GM12878 (cell line): Measurements from ENCODE around the gene SUN5. TPM values are rescaled to one million over a fixed set of nuclear protein-coding genes. Genes with fewer than 3 reads are reported as not detected.

Experiments used
- ATAC-seq: fragments of 200-7000 bp; cut with Tn5 transposase; 3 replicates; pipeline ENCODE4 v1.9.1; 2020; ENCODE audit warnings: mild to moderate bottlenecking, moderate library complexity
- BruUV-seq: library from RNA; stranded (reverse); fragments of 400-500 nt; replicated peaks from 2 replicates; lab custom pipeline; 2021; lab: Mats Ljungman, UMichigan
- CTCF ChIA-PET: fragments of 300-600 bp; sonication (Branson Sonifier 250); formaldehyde crosslinking; extraction: SDS; loops from one replicate; lab custom pipeline; 2021; ENCODE audit warnings: inconsistent platforms; lab: Yijun Ruan, JAX
- POLR2A ChIA-PET: fragments of 350-600 bp; formaldehyde crosslinking; extraction: SDS; loops from one replicate; lab custom pipeline; 2021; ENCODE audit warnings: inconsistent platforms; lab: Charles Lee
- RAD21 ChIA-PET: fragments of 300-600 bp; sonication (Branson Sonifier 250); formaldehyde crosslinking; loops from one replicate; lab custom pipeline; 2023; ENCODE audit warnings: antibody characterized with exemption; ENCODE audit not compliant: unreplicated experiment; lab: Charles Lee
- SMC1A ChIA-PET: fragments of 300-600 bp; sonication (Branson Sonifier 250); formaldehyde crosslinking; loops from one replicate; lab custom pipeline; 2023; ENCODE audit not compliant: unreplicated experiment, uncharacterized antibody; lab: Charles Lee
- DNase-seq: peaks from one replicate; pipeline ENCODE4 v3.0.0-alpha.2; 2011; ENCODE audit warnings: low read depth, low spot score
- FAIRE-seq: peaks from 3 replicates; lab custom pipeline; 2011; peaks lifted over from hg19 to GRCh38; lab: Jason Lieb, UNC
- H2AFZ ChIP-seq: 2 replicates; pipeline ENCODE4 v1.6.0; 2011; ENCODE audit warnings: low read depth, low read length, control low read depth; ENCODE audit not compliant: control insufficient read depth
- H3K27ac ChIP-seq: 2 replicates; pipeline ENCODE4 v1.5.1; 2011; ENCODE audit warnings: control low read depth; ENCODE audit not compliant: control insufficient read depth, insufficient read depth
- H3K27me3 ChIP-seq, 2 experiments: replicated peaks in 1 of 2; 2 replicates each; pipeline versions ENCODE4 v1.6.0 to v1.6.1; 2011; ENCODE audit warnings: low read length in 1 of 2; ENCODE audit not compliant: control insufficient read depth in 2 of 2, insufficient read depth in 2 of 2
- H3K36me3 ChIP-seq, 2 experiments: 2 replicates each; pipeline ENCODE4 v1.5.1; 2011; ENCODE audit warnings: low read length in 1 of 2; ENCODE audit not compliant: control insufficient read depth in 2 of 2, insufficient read depth in 2 of 2
- H3K4me1 ChIP-seq: 2 replicates; pipeline ENCODE4 v1.6.1; 2011; ENCODE audit warnings: mild to moderate bottlenecking, low read length, moderate library complexity, mixed read lengths; ENCODE audit not compliant: control insufficient read depth, insufficient read depth
- H3K4me2 ChIP-seq: 2 replicates; pipeline ENCODE4 v1.6.0; 2011; ENCODE audit warnings: control low read depth; ENCODE audit not compliant: control insufficient read depth, insufficient read depth
- H3K4me3 ChIP-seq: fragments of 200-600 bp; sonication (generic); 2 replicates; pipeline ENCODE4 v1.5.1; 2016
- H3K79me2 ChIP-seq: 2 replicates; pipeline ENCODE4 v1.6.0; 2011; ENCODE audit warnings: low read length; ENCODE audit not compliant: control insufficient read depth, insufficient read depth
- H3K9ac ChIP-seq: 2 replicates; pipeline ENCODE4 v1.8.0; 2011; ENCODE audit warnings: low read length, control low read depth, mixed read lengths; ENCODE audit not compliant: control insufficient read depth, insufficient read depth
- H3K9me3 ChIP-seq: replicated peaks from 3 replicates; pipeline ENCODE4 v1.5.1; 2011; ENCODE audit warnings: mild to moderate bottlenecking, low read length; ENCODE audit not compliant: control insufficient read depth, insufficient read depth
- H4K20me1 ChIP-seq: 2 replicates; pipeline ENCODE4 v1.6.0; 2011; ENCODE audit not compliant: control insufficient read depth, insufficient read depth
- CBFB ChIP-seq: IDR thresholded peaks from 2 replicates; pipeline ENCODE4 v1.6.1; 2016; ENCODE audit warnings: antibody characterized with exemption, low read depth
- CBX3 ChIP-seq: fragments of 200-600 bp; sonication (generic); IDR thresholded peaks from 2 replicates; pipeline ENCODE4 v1.6.1; 2016; ENCODE audit warnings: low read depth, borderline replicate concordance
- CHD4 ChIP-seq: fragments of 200-600 bp; sonication (generic); IDR thresholded peaks from 2 replicates; pipeline ENCODE4 v1.6.1; 2016; ENCODE audit warnings: mild to moderate bottlenecking
- MXI1 ChIP-seq: fragments of 150-350 bp; IDR thresholded peaks from 2 replicates; pipeline ENCODE4 v1.6.1; 2011; ENCODE audit warnings: low read depth, mild to moderate bottlenecking, inconsistent platforms, low read length, improper control_type of control experiment
- MYB ChIP-seq: fragments of 150-350 bp; IDR thresholded peaks from 2 replicates; pipeline ENCODE4 v1.6.1; 2014; ENCODE audit warnings: mild to moderate bottlenecking, low read depth, low read length, borderline replicate concordance
- MYC ChIP-seq: IDR thresholded peaks from 2 replicates; pipeline ENCODE4 v1.6.1; 2011; ENCODE audit warnings: mild to moderate bottlenecking, low read length, moderate library complexity, inconsistent platforms; ENCODE audit not compliant: insufficient read depth, insufficient replicate concordance, insufficient read length, severe bottlenecking
- SRF ChIP-seq, 2 experiments: IDR thresholded peaks; 2 replicates each; pipeline ENCODE4 v1.6.1; 2011; ENCODE audit warnings: low read depth in 2 of 2, low read length in 2 of 2, mild to moderate bottlenecking in 1 of 2, moderate library complexity in 1 of 2
- TAF1 ChIP-seq: IDR thresholded peaks from 2 replicates; pipeline ENCODE4 v1.6.1; 2011; ENCODE audit warnings: mild to moderate bottlenecking, low read depth, low read length, borderline replicate concordance
- ZNF24 ChIP-seq: fragments of 450-650 bp; IDR thresholded peaks from 2 replicates; pipeline ENCODE4 v1.6.1; 2017; ENCODE audit warnings: antibody characterized with exemption, mild to moderate bottlenecking
- WGBS: methylation state at CpG from one replicate; pipeline ENCODE4 v1.1.6; 2016; ENCODE audit warnings: low lambda C conversion rate; ENCODE audit not compliant: insufficient replicate concordance, insufficient coverage; ENCODE audit errors: missing lambda C conversion rate; 5-methylcytosine and 5-hydroxymethylcytosine counted together
- in situ Hi-C: fragments of 300-500 bp; cut with MboI; formaldehyde crosslinking; loops from 9 replicates; pipeline ENCODE4 v1.14.3; 2018; ENCODE audit warnings: mixed read lengths
- intact Hi-C: fragments of 100-400 bp; cut with micrococcal nuclease; formaldehyde crosslinking; loops from one replicate; pipeline ENCODE4 v1.14.2; 2022; ENCODE audit not compliant: unreplicated experiment
- polyA plus RNA-seq, 11 experiments: library from polyadenylated mRNA; depleted of rRNA in 4 of 11; unstranded in 6 of 11; stranded (reverse) in 5 of 11; fragments of >200 nt; fragmentation: Nextera tagmentation in 4 of 11; fragmentation: Illumina TruSeq in 1 of 11; extraction: Ambion mirVana in 4 of 11; extraction: Trizol in 1 of 11; gene quantifications; 1 replicate in 1 of 11; 2 replicates in 10 of 11; pipeline versions ENCODE4 v1.2.1 to v1.2.3, GENCODE V29; 2011 to 2016; ENCODE audit warnings: inconsistent platforms in 2 of 11, missing spikeins in 2 of 11, low read depth in 1 of 11
- total RNA-seq, 4 experiments: library from RNA; depleted of rRNA in 3 of 4; stranded (reverse); fragments of >200 nt in 3 of 4; fragmentation: Illumina TruSeq in 1 of 4; extraction: Trizol in 1 of 4; gene quantifications; 2 replicates each; pipeline versions ENCODE4 v1.2.1 to v1.2.3, GENCODE V29; 2013 to 2021
- TF ChIP-seq, protein P1 (sequence below): fragments of 450-650 bp; formaldehyde crosslinking; IDR thresholded peaks from 2 replicates; pipeline ENCODE4 v1.5.0; 2022; ENCODE audit warnings: mild to moderate bottlenecking, missing genetic modification characterization

SUN5 gene
- total and polyA plus RNA-seq, 10 of the 15 experiments (the other 5 are each of a cell fraction or from before 2014, with no cell fraction given), result not detected

DNA sequence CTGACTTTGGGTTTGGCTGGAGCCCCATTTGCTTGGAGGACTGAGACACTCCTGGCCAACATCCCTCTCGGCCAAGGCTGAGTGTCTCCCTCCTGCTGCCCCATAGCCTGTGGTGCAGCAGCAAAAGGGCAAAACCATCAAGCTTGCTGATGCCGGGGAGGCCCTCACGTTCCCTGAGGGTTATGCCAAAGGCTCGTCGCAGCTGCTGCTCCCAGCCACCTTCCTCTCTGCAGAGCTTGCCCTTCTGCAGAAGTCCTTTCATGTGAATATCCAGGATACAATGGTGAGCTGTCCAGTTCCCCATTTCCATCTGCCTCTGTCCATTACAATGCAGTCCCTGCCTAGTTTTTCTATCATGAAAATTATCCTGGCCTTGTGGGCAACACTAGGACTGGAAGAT, 33.2 kb upstream of the SUN5 start:
- ChIA-PET SMC1A (no interaction called here), RAD21 (no interaction called here), CTCF (no interaction called here), POLR2A (no interaction called here)
- no peak overlapping the region for H3K4me3 ChIP-seq
- H3K4me2 ChIP-seq, result no peak overlapping the region
- no peak for FAIRE-seq
- no peak overlapping the region for H3K9ac ChIP-seq
- no peak overlapping the region for H3K27ac ChIP-seq
- TF ChIP-seq ZNF24 (no peak), CHD4 (no peak), CBX3 (no peak), MXI1 (no peak), CBFB (no peak), MYC (no peak), MYB (no peak), TAF1 (no peak), SRF (IDR thresholded peaks at IDR 0.05; ENCODE audit: low read depth in 2 of 2, low read length in 2 of 2) (no peak)
- TF ChIP-seq, protein P1, sequence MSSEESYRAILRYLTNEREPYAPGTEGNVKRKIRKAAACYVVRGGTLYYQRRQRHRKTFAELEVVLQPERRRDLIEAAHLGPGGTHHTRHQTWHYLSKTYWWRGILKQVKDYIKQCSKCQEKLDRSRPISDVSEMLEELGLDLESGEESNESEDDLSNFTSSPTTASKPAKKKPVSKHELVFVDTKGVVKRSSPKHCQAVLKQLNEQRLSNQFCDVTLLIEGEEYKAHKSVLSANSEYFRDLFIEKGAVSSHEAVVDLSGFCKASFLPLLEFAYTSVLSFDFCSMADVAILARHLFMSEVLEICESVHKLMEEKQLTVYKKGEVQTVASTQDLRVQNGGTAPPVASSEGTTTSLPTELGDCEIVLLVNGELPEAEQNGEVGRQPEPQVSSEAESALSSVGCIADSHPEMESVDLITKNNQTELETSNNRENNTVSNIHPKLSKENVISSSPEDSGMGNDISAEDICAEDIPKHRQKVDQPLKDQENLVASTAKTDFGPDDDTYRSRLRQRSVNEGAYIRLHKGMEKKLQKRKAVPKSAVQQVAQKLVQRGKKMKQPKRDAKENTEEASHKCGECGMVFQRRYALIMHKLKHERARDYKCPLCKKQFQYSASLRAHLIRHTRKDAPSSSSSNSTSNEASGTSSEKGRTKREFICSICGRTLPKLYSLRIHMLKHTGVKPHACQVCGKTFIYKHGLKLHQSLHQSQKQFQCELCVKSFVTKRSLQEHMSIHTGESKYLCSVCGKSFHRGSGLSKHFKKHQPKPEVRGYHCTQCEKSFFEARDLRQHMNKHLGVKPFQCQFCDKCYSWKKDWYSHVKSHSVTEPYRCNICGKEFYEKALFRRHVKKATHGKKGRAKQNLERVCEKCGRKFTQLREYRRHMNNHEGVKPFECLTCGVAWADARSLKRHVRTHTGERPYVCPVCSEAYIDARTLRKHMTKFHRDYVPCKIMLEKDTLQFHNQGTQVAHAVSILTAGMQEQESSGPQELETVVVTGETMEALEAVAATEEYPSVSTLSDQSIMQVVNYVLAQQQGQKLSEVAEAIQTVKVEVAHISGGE (CRISPR knock-in tag), result no peak
- no TSS peak for BruUV-seq
- in situ Hi-C loops (no loop called here), intact Hi-C loops (no loop called here)
- H3K79me2 ChIP-seq, result no peaks in the 10 kb centered on the region
- H3K4me1 ChIP-seq, result no peaks in the 10 kb centered on the region
- 11% methylated on average over 5 of the region's 5 CpGs for WGBS
- H3K36me3 ChIP-seq, result no peaks in the 10 kb centered on the region
- no peaks in the 10 kb centered on the region for H4K20me1 ChIP-seq
- H3K27me3 ChIP-seq, result no peaks in the 10 kb centered on the region; a peak in 1 of 4 replicates
- H2AFZ ChIP-seq, result no peak overlapping the region
- H3K9me3 ChIP-seq, result no peaks in the 10 kb centered on the region
- DNase-seq, result no peak
- ATAC-seq, result no peak
